Caco-2 (cell line): ENCODE results near the gene IL1A. TPM values are rescaled to one million over a fixed set of nuclear protein-coding genes. Genes with fewer than 3 reads are reported as not detected.

Experiments used
- BruUV-seq: library from RNA; stranded (reverse); fragments of 400-500 nt; replicated peaks from 2 replicates; lab custom pipeline; 2021; lab: Mats Ljungman, UMichigan
- CTCF ChIA-PET: fragments of 300-600 bp; sonication (Branson Sonifier 250); formaldehyde crosslinking; loops from one replicate; lab custom pipeline; 2022; ENCODE audit warnings: antibody characterized with exemption; lab: Charles Lee
- POLR2A ChIA-PET: fragments of 300-600 bp; sonication (Branson Sonifier 250); formaldehyde crosslinking; loops from one replicate; lab custom pipeline; 2022; ENCODE audit warnings: antibody characterized with exemption; lab: Charles Lee
- DNase-seq, 2 experiments: peaks; one replicate each; pipeline versions ENCODE4 v3.0.0 to v3.0.0-alpha.2; 2020 to 2022
- H3K27me3 ChIP-seq: replicated peaks from 2 replicates; pipeline ENCODE4 v1.6.0; 2011; ENCODE audit warnings: low read length; ENCODE audit not compliant: control insufficient read depth, insufficient read depth
- H3K36me3 ChIP-seq: 2 replicates; pipeline ENCODE4 v1.5.1; 2011; ENCODE audit warnings: low read length; ENCODE audit not compliant: control insufficient read depth, insufficient read depth
- H3K4me1 ChIP-seq: fragments of 250-450 bp; sonication (Bioruptor Pico); 2 replicates; pipeline ENCODE4 v1.5.1; 2020; ENCODE audit warnings: mild to moderate bottlenecking
- H3K4me3 ChIP-seq: 2 replicates; pipeline ENCODE4 v1.5.1; 2011; ENCODE audit warnings: low read depth, mild to moderate bottlenecking, control low read depth, low read length
- H3K9me3 ChIP-seq: fragments of 250-450 bp; sonication (Bioruptor Pico); 2 replicates; pipeline ENCODE4 v1.5.1; 2020; ENCODE audit warnings: mild to moderate bottlenecking, moderate library complexity
- H3K27ac Mint-ChIP-seq: one replicate; pipeline ENCODE4 v1.8.0; 2022; ENCODE audit warnings: mixed read lengths; ENCODE audit not compliant: unreplicated experiment
- H3K27me3 Mint-ChIP-seq: one replicate; pipeline ENCODE4 v1.8.0; 2022; ENCODE audit warnings: mixed read lengths; ENCODE audit not compliant: insufficient read depth, unreplicated experiment
- H3K36me3 Mint-ChIP-seq: one replicate; pipeline ENCODE4 v1.8.0; 2022; ENCODE audit warnings: mild to moderate bottlenecking, mixed read lengths; ENCODE audit not compliant: insufficient read depth, unreplicated experiment
- H3K4me1 Mint-ChIP-seq: one replicate; pipeline ENCODE4 v1.8.0; 2022; ENCODE audit warnings: low read depth, mixed read lengths; ENCODE audit not compliant: unreplicated experiment
- H3K4me3 Mint-ChIP-seq: one replicate; pipeline ENCODE4 v1.8.0; 2022; ENCODE audit warnings: mild to moderate bottlenecking, moderate library complexity, mixed read lengths; ENCODE audit not compliant: unreplicated experiment
- H3K9me3 Mint-ChIP-seq: one replicate; pipeline ENCODE4 v1.8.0; 2022; ENCODE audit warnings: mixed read lengths; ENCODE audit not compliant: unreplicated experiment
- CTCF ChIP-seq, 2 experiments: fragments of 200-600 bp in 1 of 2; IDR thresholded peaks; 1 replicate in 1 of 2; 2 replicates in 1 of 2; pipeline versions ENCODE4 v1.5.1 to v1.8.0; 2011 to 2022; ENCODE audit warnings: antibody characterized with exemption in 1 of 2, control low read depth in 1 of 2, inconsistent platforms in 1 of 2, low read depth in 1 of 2, low read length in 1 of 2, mild to moderate bottlenecking in 1 of 2, moderate library complexity in 1 of 2; ENCODE audit not compliant: insufficient read depth in 1 of 2, severe bottlenecking in 1 of 2, unreplicated experiment in 1 of 2
- intact Hi-C: fragments of 100-400 bp; cut with micrococcal nuclease; formaldehyde crosslinking; loops from one replicate; pipeline ENCODE4 v1.10.0; 2022; ENCODE audit not compliant: unreplicated experiment
- total RNA-seq: library from RNA; stranded (reverse); gene quantifications from 2 replicates; pipeline ENCODE4 v1.2.3, GENCODE V29; 2022

IL1A gene
- total RNA-seq, 1 experiment from 2014 or later, result not detected

GRCh38 chr2:112782234-112782799, 2.0 kb downstream of the IL1A start:
- Mint-ChIP-seq H3K4me3 (no peak overlapping the region), H3K27me3 (no peaks in the 10 kb centered on the region), H3K36me3 (no peaks in the 10 kb centered on the region), H3K9me3 (peaks cover under 1% of the 10 kb centered on the region), H3K4me1 (no peaks in the 10 kb centered on the region), H3K27ac (no peak overlapping the region)
- TF ChIP-seq CTCF (IDR thresholded peaks at IDR 0.05; ENCODE audit: insufficient read depth in 1 of 2, low read depth in 1 of 2, low read length in 1 of 2, severe bottlenecking in 1 of 2, unreplicated experiment in 1 of 2), result no peak
- ChIA-PET CTCF (no interaction called here), POLR2A (no interaction called here)
- DNase-seq, result no peak
- no peaks in the 10 kb centered on the region for H3K27me3 ChIP-seq
- intact Hi-C loops, result no loop called here
- H3K4me3 ChIP-seq, result no peak overlapping the region
- H3K9me3 ChIP-seq, result no peaks in the 10 kb centered on the region
- H3K4me1 ChIP-seq, result no peaks in the 10 kb centered on the region
- no TSS peak for BruUV-seq
- H3K36me3 ChIP-seq, result no peaks in the 10 kb centered on the region

- no peaks in the 10 kb centered on the region for H3K36me3 ChIP-seq
- no peaks in the 10 kb centered on the region for H3K4me1 ChIP-seq
- H3K9me3 Mint-ChIP-seq, result peaks cover 9% of the 10 kb centered on the region
- no peak overlapping the region for H3K27ac Mint-ChIP-seq
- no peaks in the 10 kb centered on the region for H3K9me3 ChIP-seq
- intact Hi-C loops, result no loop called here
- CTCF ChIA-PET, result no interaction called here
- H3K27me3 Mint-ChIP-seq, result no peaks in the 10 kb centered on the region
- H3K4me3 Mint-ChIP-seq, result no peak overlapping the region
- no peaks in the 10 kb centered on the region for H3K27me3 ChIP-seq
- H3K4me3 ChIP-seq, result no peak overlapping the region
- POLR2A ChIA-PET, result no interaction called here
- DNase-seq, result no peak
- no peaks in the 10 kb centered on the region for H3K36me3 Mint-ChIP-seq
- BruUV-seq, result no TSS peak
- no peaks in the 10 kb centered on the region for H3K4me1 Mint-ChIP-seq
- no peak for TF ChIP-seq CTCF (IDR thresholded peaks at IDR 0.05; ENCODE audit: insufficient read depth in 1 of 2, low read depth in 1 of 2, low read length in 1 of 2, severe bottlenecking in 1 of 2, unreplicated experiment in 1 of 2)
These were observed 4.7 kb downstream of the IL1A start for GRCh38 chr2:112779598-112779997.

- H3K36me3 Mint-ChIP-seq, result no peaks in the 10 kb centered on the region
- Histone ChIP-seq H3K36me3 (no peaks in the 10 kb centered on the region), H3K4me3 (no peak overlapping the region), H3K4me1 (no peaks in the 10 kb centered on the region), H3K27me3 (no peaks in the 10 kb centered on the region), H3K9me3 (no peaks in the 10 kb centered on the region)
- H3K4me3 Mint-ChIP-seq, result no peak overlapping the region
- no peaks in the 10 kb centered on the region for H3K4me1 Mint-ChIP-seq
- no peak overlapping the region for H3K27ac Mint-ChIP-seq
- POLR2A ChIA-PET, result no interaction called here
- intact Hi-C loops, result no loop called here
- TF ChIP-seq CTCF (IDR thresholded peaks at IDR 0.05; ENCODE audit: insufficient read depth in 1 of 2, low read depth in 1 of 2, low read length in 1 of 2, severe bottlenecking in 1 of 2, unreplicated experiment in 1 of 2), result no peak
- DNase-seq, result no peak
- BruUV-seq, result no TSS peak
- CTCF ChIA-PET, result no interaction called here
- H3K27me3 Mint-ChIP-seq, result no peaks in the 10 kb centered on the region
- peaks cover 9% of the 10 kb centered on the region for H3K9me3 Mint-ChIP-seq
These were observed 7.3 kb downstream of the IL1A start for GRCh38 chr2:112777036-112777435.
